ENCODE measurements around the gene BASP1.

BASP1 gene, protein sequence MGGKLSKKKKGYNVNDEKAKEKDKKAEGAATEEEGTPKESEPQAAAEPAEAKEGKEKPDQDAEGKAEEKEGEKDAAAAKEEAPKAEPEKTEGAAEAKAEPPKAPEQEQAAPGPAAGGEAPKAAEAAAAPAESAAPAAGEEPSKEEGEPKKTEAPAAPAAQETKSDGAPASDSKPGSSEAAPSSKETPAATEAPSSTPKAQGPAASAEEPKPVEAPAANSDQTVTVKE

DNA sequence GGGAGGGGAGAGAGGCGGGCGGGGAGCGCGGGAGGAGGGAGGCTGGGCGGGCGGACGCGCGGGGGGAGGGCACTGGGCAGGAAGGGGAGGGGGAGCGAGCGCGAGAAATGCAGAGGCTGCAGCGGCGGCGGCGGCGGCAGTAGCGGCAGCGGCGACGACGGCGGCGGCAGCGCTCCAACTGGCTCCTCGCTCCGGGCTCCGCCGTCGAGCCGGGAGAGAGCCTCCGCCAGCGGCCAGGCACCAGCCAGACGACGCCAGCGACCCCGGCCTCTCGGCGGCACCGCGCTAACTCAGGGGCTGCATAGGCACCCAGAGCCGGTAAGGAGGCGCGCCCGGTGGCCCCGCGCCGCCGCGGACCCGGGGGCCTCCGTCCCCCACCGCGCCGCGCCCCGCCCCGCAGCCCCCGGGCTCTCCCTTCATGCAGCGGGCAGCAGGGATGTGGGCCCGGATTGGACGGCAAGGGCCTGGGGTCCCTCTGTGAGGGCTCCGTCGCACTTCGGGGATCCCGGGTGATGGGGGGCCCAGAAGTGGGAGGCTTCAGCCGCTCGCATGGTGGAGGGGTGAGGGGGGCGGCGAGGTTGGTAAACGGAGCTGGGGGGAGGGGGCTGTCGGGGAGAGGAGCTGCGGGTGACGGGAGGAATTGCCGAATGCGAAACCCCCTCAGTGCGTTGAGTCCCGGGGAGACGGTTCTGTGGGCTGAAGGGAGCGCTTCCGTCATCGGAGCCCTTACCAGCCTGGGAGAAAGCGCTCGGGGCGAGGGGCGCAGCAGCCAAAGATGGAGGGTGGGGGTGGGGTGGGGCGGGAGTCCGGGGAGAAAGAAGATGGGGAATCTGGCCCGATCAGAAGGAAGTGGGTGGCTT, at the start of gene BASP1:
TSS of gene BASP1 (plus strand) at position 139 of the 860 bp plus-strand sequence. CDS start 57,586 bp downstream, outside the sequence.
- H3K4me3 ChIP-seq (replicated peaks in 1 of 2; ENCODE audit: low read depth in 2 of 2, low read length in 2 of 2), result peak within 1 kb of the TSS; percentile 86 to 92
- TF ChIP-seq, protein P1, sequence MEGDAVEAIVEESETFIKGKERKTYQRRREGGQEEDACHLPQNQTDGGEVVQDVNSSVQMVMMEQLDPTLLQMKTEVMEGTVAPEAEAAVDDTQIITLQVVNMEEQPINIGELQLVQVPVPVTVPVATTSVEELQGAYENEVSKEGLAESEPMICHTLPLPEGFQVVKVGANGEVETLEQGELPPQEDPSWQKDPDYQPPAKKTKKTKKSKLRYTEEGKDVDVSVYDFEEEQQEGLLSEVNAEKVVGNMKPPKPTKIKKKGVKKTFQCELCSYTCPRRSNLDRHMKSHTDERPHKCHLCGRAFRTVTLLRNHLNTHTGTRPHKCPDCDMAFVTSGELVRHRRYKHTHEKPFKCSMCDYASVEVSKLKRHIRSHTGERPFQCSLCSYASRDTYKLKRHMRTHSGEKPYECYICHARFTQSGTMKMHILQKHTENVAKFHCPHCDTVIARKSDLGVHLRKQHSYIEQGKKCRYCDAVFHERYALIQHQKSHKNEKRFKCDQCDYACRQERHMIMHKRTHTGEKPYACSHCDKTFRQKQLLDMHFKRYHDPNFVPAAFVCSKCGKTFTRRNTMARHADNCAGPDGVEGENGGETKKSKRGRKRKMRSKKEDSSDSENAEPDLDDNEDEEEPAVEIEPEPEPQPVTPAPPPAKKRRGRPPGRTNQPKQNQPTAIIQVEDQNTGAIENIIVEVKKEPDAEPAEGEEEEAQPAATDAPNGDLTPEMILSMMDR (IDR thresholded peaks at IDR 0.05; ENCODE audit: low read depth, low read length), result no peak
- DNase-seq (ENCODE audit: low read depth in 2 of 2), result peak; percentile 78 to 91

DNA sequence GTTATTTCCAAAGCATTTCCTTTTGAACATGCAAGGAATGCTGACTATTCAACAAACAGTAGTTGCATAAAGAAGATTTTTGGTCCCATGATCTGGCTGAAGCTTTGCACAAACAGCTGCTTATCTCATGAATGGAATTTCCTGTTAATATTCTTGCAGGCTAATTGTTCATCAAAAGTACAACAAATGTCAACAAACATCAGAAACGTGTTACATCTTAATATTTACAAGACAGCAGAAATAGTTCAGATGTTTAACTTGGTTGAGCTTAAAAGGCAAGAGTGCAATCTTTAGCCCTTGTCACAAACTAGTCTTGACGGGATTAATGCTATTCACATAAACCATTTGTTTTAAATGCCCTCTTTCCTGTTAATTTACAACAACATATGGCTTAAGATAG, 47.9 kb upstream of the BASP1 start:
- peak; percentile 74 to 92 for DNase-seq (ENCODE audit: low read depth in 2 of 2)
- no peak overlapping the region for H3K4me3 ChIP-seq (replicated peaks in 1 of 2; ENCODE audit: low read depth in 2 of 2, low read length in 2 of 2)
- TF ChIP-seq, protein P1 (IDR thresholded peaks at IDR 0.05; ENCODE audit: low read depth, low read length), result no peak

DNA sequence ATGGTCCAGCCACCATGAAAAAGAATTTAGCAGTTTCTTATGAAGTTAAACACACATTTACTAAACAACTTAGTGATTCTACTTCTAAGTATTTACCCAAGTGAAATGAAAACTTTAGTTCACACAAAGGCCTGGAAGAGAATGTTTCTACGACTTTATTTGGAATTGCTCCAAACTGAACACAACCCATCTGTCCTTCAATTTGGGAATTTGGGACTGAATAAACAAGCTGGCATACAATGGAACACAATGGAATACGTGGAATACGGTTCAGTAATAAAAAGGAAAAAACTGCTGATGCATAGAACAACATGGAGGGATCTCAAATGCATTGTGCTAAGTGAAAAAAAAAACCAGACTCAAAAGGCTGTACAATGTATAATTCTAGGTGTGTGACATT, 44.6 kb upstream of the BASP1 start:
- no peak overlapping the region for H3K4me3 ChIP-seq (replicated peaks in 1 of 2; ENCODE audit: low read depth in 2 of 2, low read length in 2 of 2)
- no peak for DNase-seq (ENCODE audit: low read depth in 2 of 2)
- TF ChIP-seq, protein P1 (IDR thresholded peaks at IDR 0.05; ENCODE audit: low read depth, low read length), result no peak

DNA sequence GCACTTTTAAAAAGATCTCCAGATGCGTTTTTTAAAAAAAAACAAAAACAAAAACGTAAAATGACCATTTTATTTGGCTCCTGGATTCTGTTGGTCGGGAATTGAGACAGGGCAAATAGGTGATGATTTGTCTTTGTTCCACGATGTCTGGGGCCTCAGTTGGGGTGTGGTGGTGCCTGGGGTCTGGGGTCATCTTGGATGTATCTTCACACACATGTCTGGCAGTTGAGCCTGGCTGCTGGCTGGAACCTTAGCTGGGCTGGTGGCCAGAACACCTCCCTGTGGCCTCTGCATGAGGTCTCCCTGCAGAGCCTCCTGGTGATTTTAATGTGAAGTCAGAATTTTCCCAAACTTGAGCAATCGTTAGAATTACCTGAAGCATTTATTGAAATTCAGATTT, 42.5 kb upstream of the BASP1 start:
- TF ChIP-seq, protein P1 (IDR thresholded peaks at IDR 0.05; ENCODE audit: low read depth, low read length), result no peak
- no peak for DNase-seq (ENCODE audit: low read depth in 2 of 2)
- no peak overlapping the region for H3K4me3 ChIP-seq (replicated peaks in 1 of 2; ENCODE audit: low read depth in 2 of 2, low read length in 2 of 2)

DNA sequence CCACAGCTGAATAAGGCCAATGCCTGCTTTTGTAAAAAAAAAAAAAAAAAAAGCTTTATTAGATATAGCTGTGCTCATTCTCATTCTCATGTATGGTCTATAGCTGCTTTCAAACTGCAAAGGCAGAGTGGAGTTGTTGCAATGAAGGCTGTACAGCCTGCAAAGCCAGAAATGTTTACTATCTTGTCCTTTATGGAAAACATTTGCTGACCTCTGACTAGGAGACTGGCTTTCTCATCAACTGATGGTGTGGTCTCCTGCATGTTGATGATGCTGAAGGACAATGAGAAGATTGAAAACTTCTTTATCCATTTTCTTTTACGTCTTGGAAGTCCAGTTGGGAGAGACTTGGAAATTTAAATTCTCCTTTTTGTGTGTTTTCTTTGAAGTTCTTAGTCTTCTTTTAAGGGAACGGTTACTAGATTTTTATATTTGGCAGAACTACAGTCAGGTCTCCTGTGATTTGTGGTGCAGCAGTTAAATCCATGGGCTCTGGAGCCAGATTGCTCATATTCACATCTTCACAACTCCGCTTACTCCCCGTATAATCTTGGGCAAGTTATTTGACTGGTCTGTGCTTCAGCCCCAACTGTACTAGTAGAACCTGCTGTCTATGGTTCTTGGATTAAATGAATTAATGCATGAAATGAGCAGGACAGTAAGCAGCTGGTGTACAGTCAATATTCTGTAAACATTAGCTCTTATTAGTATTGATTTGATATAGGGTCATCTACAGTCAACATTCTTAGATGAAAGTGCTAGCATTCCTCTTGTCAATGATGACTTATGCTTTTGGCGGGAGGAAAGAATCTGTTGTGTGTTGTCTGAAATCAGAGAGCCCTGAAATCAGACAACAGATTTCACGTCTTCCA, 39.7 kb upstream of the BASP1 start:
- H3K4me3 ChIP-seq (replicated peaks in 1 of 2; ENCODE audit: low read depth in 2 of 2, low read length in 2 of 2), result no peak overlapping the region
- TF ChIP-seq, protein P1 (IDR thresholded peaks at IDR 0.05; ENCODE audit: low read depth, low read length), result no peak
- no peak for DNase-seq (ENCODE audit: low read depth in 2 of 2)

DNA sequence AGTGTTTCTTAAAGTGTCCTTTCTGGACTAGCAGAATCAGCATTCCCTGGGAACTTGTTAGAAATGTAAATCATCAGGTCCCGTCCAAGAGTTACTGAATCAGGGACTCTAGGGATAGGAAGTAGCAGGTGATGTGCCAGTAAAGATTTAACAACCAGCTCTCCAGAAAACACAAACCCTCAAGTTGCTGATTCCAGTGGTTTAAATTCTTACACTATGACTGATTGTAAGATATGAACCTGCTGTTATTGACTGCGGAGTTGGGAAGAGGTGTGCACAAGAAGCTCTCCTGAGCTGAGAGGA, 39.1 kb upstream of the BASP1 start:
- H3K4me3 ChIP-seq (replicated peaks in 1 of 2; ENCODE audit: low read depth in 2 of 2, low read length in 2 of 2), result no peak overlapping the region
- TF ChIP-seq, protein P1 (IDR thresholded peaks at IDR 0.05; ENCODE audit: low read depth, low read length), result no peak
- DNase-seq (ENCODE audit: low read depth in 2 of 2), result no peak

Data from cardiac fibroblast (primary cell).